Caco-2 (cell line): Measurements from ENCODE around the gene NTMT1. TPM values are rescaled to one million over a fixed set of nuclear protein-coding genes. Genes with fewer than 3 reads are reported as not detected.
"Not testable (repeated sequence)": the region's sequence is repeated elsewhere in the genome, so short reads cannot be mapped to it uniquely, and the experiment has no call there.

ENCODE experiments used
- BruUV-seq: library from RNA; stranded (reverse); fragments of 400-500 nt; replicated peaks from 2 replicates; lab custom pipeline; 2021; lab: Mats Ljungman, UMichigan
- CTCF ChIA-PET: fragments of 300-600 bp; sonication (Branson Sonifier 250); formaldehyde crosslinking; loops from one replicate; lab custom pipeline; 2022; ENCODE audit warnings: antibody characterized with exemption; lab: Charles Lee
- POLR2A ChIA-PET: fragments of 300-600 bp; sonication (Branson Sonifier 250); formaldehyde crosslinking; loops from one replicate; lab custom pipeline; 2022; ENCODE audit warnings: antibody characterized with exemption; lab: Charles Lee
- DNase-seq, 2 experiments: peaks; one replicate each; pipeline versions ENCODE4 v3.0.0 to v3.0.0-alpha.2; 2020 to 2022
- H3K27me3 ChIP-seq: replicated peaks from 2 replicates; pipeline ENCODE4 v1.6.0; 2011; ENCODE audit warnings: low read length; ENCODE audit not compliant: control insufficient read depth, insufficient read depth
- H3K36me3 ChIP-seq: 2 replicates; pipeline ENCODE4 v1.5.1; 2011; ENCODE audit warnings: low read length; ENCODE audit not compliant: control insufficient read depth, insufficient read depth
- H3K4me1 ChIP-seq: fragments of 250-450 bp; sonication (Bioruptor Pico); 2 replicates; pipeline ENCODE4 v1.5.1; 2020; ENCODE audit warnings: mild to moderate bottlenecking
- H3K4me3 ChIP-seq: 2 replicates; pipeline ENCODE4 v1.5.1; 2011; ENCODE audit warnings: low read depth, mild to moderate bottlenecking, control low read depth, low read length
- H3K9me3 ChIP-seq: fragments of 250-450 bp; sonication (Bioruptor Pico); 2 replicates; pipeline ENCODE4 v1.5.1; 2020; ENCODE audit warnings: mild to moderate bottlenecking, moderate library complexity
- H3K27ac Mint-ChIP-seq: one replicate; pipeline ENCODE4 v1.8.0; 2022; ENCODE audit warnings: mixed read lengths; ENCODE audit not compliant: unreplicated experiment
- H3K27me3 Mint-ChIP-seq: one replicate; pipeline ENCODE4 v1.8.0; 2022; ENCODE audit warnings: mixed read lengths; ENCODE audit not compliant: insufficient read depth, unreplicated experiment
- H3K36me3 Mint-ChIP-seq: one replicate; pipeline ENCODE4 v1.8.0; 2022; ENCODE audit warnings: mild to moderate bottlenecking, mixed read lengths; ENCODE audit not compliant: insufficient read depth, unreplicated experiment
- H3K4me1 Mint-ChIP-seq: one replicate; pipeline ENCODE4 v1.8.0; 2022; ENCODE audit warnings: low read depth, mixed read lengths; ENCODE audit not compliant: unreplicated experiment
- H3K4me3 Mint-ChIP-seq: one replicate; pipeline ENCODE4 v1.8.0; 2022; ENCODE audit warnings: mild to moderate bottlenecking, moderate library complexity, mixed read lengths; ENCODE audit not compliant: unreplicated experiment
- H3K9me3 Mint-ChIP-seq: one replicate; pipeline ENCODE4 v1.8.0; 2022; ENCODE audit warnings: mixed read lengths; ENCODE audit not compliant: unreplicated experiment
- intact Hi-C: fragments of 100-400 bp; cut with micrococcal nuclease; formaldehyde crosslinking; loops from one replicate; pipeline ENCODE4 v1.10.0; 2022; ENCODE audit not compliant: unreplicated experiment
- total RNA-seq: library from RNA; stranded (reverse); gene quantifications from 2 replicates; pipeline ENCODE4 v1.2.3, GENCODE V29; 2022
- TF ChIP-seq, protein P1 (sequence below), 2 experiments: fragments of 200-600 bp in 1 of 2; IDR thresholded peaks; 1 replicate in 1 of 2; 2 replicates in 1 of 2; pipeline versions ENCODE4 v1.5.1 to v1.8.0; 2011 to 2022; ENCODE audit warnings: antibody characterized with exemption in 1 of 2, control low read depth in 1 of 2, inconsistent platforms in 1 of 2, low read depth in 1 of 2, low read length in 1 of 2, mild to moderate bottlenecking in 1 of 2, moderate library complexity in 1 of 2; ENCODE audit not compliant: insufficient read depth in 1 of 2, severe bottlenecking in 1 of 2, unreplicated experiment in 1 of 2

NTMT1 gene
- total RNA-seq, 1 experiment from 2014 or later: 44.1 TPM

- Mint-ChIP-seq H3K27me3 (no peaks in the 10 kb centered on the region), H3K9me3 (no peaks in the 10 kb centered on the region), H3K4me1 (peaks cover 5% of the 10 kb centered on the region), H3K36me3 (peaks cover 70% of the 10 kb centered on the region), H3K4me3 (no peak overlapping the region), H3K27ac (no peak overlapping the region)
- Histone ChIP-seq H3K27me3 (no peaks in the 10 kb centered on the region), H3K4me1 (no peaks in the 10 kb centered on the region), H3K9me3 (no peaks in the 10 kb centered on the region), H3K4me3 (no peak overlapping the region), H3K36me3 (peaks cover 2% of the 10 kb centered on the region)
- ChIA-PET POLR2A (no interaction called here), CTCF (interaction anchor here (0.5 kb wide), 1 partner anchor 1824 kb away, joined by 10 read pairs; no protein-coding TSS in a partner anchor)
- intact Hi-C loops: no loop called here
- DNase-seq: no peak
- TF ChIP-seq, protein P1, sequence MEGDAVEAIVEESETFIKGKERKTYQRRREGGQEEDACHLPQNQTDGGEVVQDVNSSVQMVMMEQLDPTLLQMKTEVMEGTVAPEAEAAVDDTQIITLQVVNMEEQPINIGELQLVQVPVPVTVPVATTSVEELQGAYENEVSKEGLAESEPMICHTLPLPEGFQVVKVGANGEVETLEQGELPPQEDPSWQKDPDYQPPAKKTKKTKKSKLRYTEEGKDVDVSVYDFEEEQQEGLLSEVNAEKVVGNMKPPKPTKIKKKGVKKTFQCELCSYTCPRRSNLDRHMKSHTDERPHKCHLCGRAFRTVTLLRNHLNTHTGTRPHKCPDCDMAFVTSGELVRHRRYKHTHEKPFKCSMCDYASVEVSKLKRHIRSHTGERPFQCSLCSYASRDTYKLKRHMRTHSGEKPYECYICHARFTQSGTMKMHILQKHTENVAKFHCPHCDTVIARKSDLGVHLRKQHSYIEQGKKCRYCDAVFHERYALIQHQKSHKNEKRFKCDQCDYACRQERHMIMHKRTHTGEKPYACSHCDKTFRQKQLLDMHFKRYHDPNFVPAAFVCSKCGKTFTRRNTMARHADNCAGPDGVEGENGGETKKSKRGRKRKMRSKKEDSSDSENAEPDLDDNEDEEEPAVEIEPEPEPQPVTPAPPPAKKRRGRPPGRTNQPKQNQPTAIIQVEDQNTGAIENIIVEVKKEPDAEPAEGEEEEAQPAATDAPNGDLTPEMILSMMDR (IDR thresholded peaks at IDR 0.05; ENCODE audit: insufficient read depth in 1 of 2, low read depth in 1 of 2, low read length in 1 of 2, severe bottlenecking in 1 of 2, unreplicated experiment in 1 of 2): no peak
- BruUV-seq: no TSS peak
Measured at GRCh38 chr9:129633207-129633606, 7.2 kb downstream of the NTMT1 start.

DNA sequence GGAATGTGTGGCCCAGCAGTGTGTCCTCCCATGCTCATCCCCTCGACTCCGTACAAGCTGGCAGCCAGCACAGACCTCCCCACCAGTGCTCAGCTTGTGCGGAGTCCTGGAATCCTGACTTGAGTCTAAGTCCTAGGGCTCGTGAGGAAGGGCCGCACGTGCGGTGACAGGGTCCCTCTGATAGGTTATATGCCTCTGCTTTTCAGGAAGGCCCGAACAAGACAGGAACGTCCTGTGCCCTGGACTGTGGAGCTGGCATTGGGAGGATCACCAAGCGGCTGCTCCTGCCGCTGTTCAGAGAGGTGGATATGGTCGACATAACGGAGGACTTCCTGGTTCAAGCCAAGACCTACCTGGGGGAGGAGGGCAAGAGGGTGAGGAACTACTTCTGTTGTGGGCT is 7.9 kb downstream of the NTMT1 start:
- DNase-seq: no peak
- intact Hi-C loops: no loop called here
- no peaks in the 10 kb centered on the region for H3K27me3 ChIP-seq
- H3K9me3 ChIP-seq: no peaks in the 10 kb centered on the region
- BruUV-seq: no TSS peak
- no peak overlapping the region for H3K4me3 Mint-ChIP-seq
- no peaks in the 10 kb centered on the region for H3K27me3 Mint-ChIP-seq
- no peaks in the 10 kb centered on the region for H3K4me1 ChIP-seq
- H3K36me3 Mint-ChIP-seq: peaks cover 76% of the 10 kb centered on the region
- peaks cover 2% of the 10 kb centered on the region for H3K36me3 ChIP-seq
- POLR2A ChIA-PET: no interaction called here
- TF ChIP-seq, protein P1 (IDR thresholded peaks at IDR 0.05; ENCODE audit: insufficient read depth in 1 of 2, low read depth in 1 of 2, low read length in 1 of 2, severe bottlenecking in 1 of 2, unreplicated experiment in 1 of 2): no peak
- H3K4me1 Mint-ChIP-seq: peaks cover 5% of the 10 kb centered on the region
- H3K4me3 ChIP-seq: no peak overlapping the region
- H3K27ac Mint-ChIP-seq: no peak overlapping the region
- CTCF ChIA-PET: interaction anchor here (0.5 kb wide), 1 partner anchor 1825 kb away, joined by 10 read pairs; no protein-coding TSS in a partner anchor
- no peaks in the 10 kb centered on the region for H3K9me3 Mint-ChIP-seq

DNA sequence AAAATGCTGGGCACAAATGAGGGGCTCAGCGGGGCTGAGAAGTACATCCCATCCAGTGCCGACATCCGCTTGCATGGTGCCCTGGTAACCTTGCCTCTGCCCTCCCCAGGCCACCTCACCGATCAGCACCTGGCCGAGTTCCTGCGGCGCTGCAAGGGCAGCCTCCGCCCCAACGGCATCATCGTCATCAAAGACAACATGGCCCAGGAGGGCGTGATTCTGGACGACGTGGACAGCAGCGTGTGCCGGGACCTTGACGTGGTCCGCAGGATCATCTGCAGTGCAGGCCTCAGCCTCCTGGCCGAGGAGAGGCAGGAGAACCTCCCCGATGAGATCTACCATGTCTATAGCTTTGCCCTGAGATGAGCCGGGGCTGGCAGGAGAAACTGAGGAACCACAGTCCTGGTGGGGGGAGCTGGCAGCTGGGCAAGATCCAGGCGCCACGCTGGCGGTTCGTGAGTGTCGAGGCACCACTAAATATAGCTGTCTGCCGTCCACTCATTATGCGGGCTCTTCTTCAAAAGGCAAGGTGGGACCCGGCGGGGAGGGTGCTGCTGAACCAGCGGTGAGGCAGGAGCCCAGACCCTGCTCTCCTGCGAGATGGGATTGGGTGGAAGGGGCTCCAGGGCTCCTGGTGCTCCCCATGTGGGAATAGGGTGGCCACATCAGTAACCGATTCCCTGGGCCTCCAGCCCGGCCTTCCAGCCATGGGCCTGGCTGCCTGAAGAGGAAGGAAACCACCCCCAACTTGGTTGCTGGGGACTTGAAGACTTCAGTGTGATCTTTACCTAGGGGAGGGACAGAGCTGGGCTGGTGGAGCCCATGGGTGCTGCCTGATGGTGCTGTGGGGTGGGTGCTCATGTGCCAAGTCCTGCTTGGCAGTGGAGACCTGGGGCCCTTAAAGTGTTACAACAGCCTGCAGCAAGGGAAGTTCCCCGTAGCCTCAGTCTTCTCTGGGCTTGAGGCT is 9.4 kb downstream of the NTMT1 start:
- Mint-ChIP-seq H3K27me3 (no peaks in the 10 kb centered on the region), H3K9me3 (no peaks in the 10 kb centered on the region), H3K27ac (no peak overlapping the region), H3K4me1 (peaks cover 5% of the 10 kb centered on the region), H3K36me3 (peaks cover 80% of the 10 kb centered on the region), H3K4me3 (no peak overlapping the region)
- H3K27me3 ChIP-seq: no peaks in the 10 kb centered on the region
- no peak overlapping the region for H3K4me3 ChIP-seq
- ChIA-PET CTCF (no interaction called here), POLR2A (no interaction called here)
- no peak for DNase-seq
- H3K36me3 ChIP-seq: peaks cover 2% of the 10 kb centered on the region
- BruUV-seq: no TSS peak
- no peaks in the 10 kb centered on the region for H3K4me1 ChIP-seq
- intact Hi-C loops: no loop called here
- TF ChIP-seq, protein P1 (IDR thresholded peaks at IDR 0.05; ENCODE audit: insufficient read depth in 1 of 2, low read depth in 1 of 2, low read length in 1 of 2, severe bottlenecking in 1 of 2, unreplicated experiment in 1 of 2): no peak
- H3K9me3 ChIP-seq: no peaks in the 10 kb centered on the region

GRCh38 chr9:129636343-129636742 is 10.4 kb downstream of the NTMT1 start:
- BruUV-seq, intact Hi-C loops, H3K36me3 ChIP-seq, H3K27ac Mint-ChIP-seq, H3K4me1 ChIP-seq, H3K9me3 ChIP-seq, H3K9me3 Mint-ChIP-seq, POLR2A ChIA-PET, H3K27me3 ChIP-seq, H3K4me3 ChIP-seq, H3K27me3 Mint-ChIP-seq, H3K4me3 Mint-ChIP-seq, H3K4me1 Mint-ChIP-seq, CTCF ChIA-PET, DNase-seq: not testable (repeated sequence)
- peaks cover 79% of the 10 kb centered on the region for H3K36me3 Mint-ChIP-seq
